Tibial nerve (tissue), 4 donors: ENCODE data around the gene U2AF1L4. TPM values are rescaled to one million over a fixed set of nuclear protein-coding genes. Genes with fewer than 3 reads are reported as not detected.
A peak's percentile ranks its signal among the peaks of the same experiment; 100 is the strongest.

Experiments
- DNase-seq, 2 donors: peaks; one replicate each; pipeline ENCODE4 v3.0.0-alpha.2; 2019; ENCODE audit warnings: low spot score in 2 of 2
- H3K27ac ChIP-seq, 4 donors: fragments of 200-600 bp; sonication (generic) in 3 of 4; one replicate each; pipeline ENCODE4 v1.5.1; 2017 to 2019; ENCODE audit warnings: mild to moderate bottlenecking in 1 of 4
- H3K27me3 ChIP-seq, 2 donors: fragments of 200-600 bp; sonication (generic) in 1 of 2; one replicate each; pipeline versions ENCODE4 v1.5.1 to v1.6.0; 2017 to 2019
- H3K36me3 ChIP-seq, 3 donors: fragments of 200-600 bp; sonication (generic); one replicate each; pipeline ENCODE4 v1.5.1; 2018 to 2019
- H3K4me1 ChIP-seq, 4 donors: fragments of 200-600 bp; sonication (generic) in 3 of 4; one replicate each; pipeline ENCODE4 v1.5.1; 2017 to 2019
- H3K4me3 ChIP-seq, 4 donors: fragments of 200-600 bp; sonication (generic) in 3 of 4; one replicate each; pipeline ENCODE4 v1.5.1; 2017 to 2019; ENCODE audit warnings: mild to moderate bottlenecking in 1 of 4, moderate library complexity in 1 of 4
- H3K9me3 ChIP-seq, 4 donors: fragments of 200-600 bp; sonication (generic) in 3 of 4; one replicate each; pipeline ENCODE4 v1.5.1; 2017 to 2019
- CTCF ChIP-seq, 5 experiments: fragments of 200-600 bp in 3 of 5; fragments of 450-650 bp in 2 of 5; sonication (generic) in 3 of 5; IDR thresholded peaks; one replicate each; pipeline ENCODE4 v1.5.1; 2016 to 2019; ENCODE audit warnings: antibody characterized with exemption in 5 of 5, mild to moderate bottlenecking in 3 of 5, moderate library complexity in 2 of 5
- EP300 ChIP-seq, 2 donors: sonication (generic); formaldehyde crosslinking; IDR thresholded peaks; one replicate each; pipeline ENCODE4 v1.6.1; 2017; ENCODE audit warnings: antibody characterized with exemption in 2 of 2, mild to moderate bottlenecking in 1 of 2
- POLR2A ChIP-seq, 2 donors: fragments of 450-650 bp; IDR thresholded peaks; one replicate each; pipeline ENCODE4 v1.6.1; 2017; ENCODE audit warnings: antibody characterized with exemption in 2 of 2, mild to moderate bottlenecking in 2 of 2, moderate library complexity in 2 of 2
- WGBS, 2 donors: methylation state at CpG; one replicate each; pipeline ENCODE4 v1.1.5; 2018; 5-methylcytosine and 5-hydroxymethylcytosine counted together
- total RNA-seq, 4 donors: library from RNA; depleted of rRNA; stranded (reverse); fragments of >200 nt; gene quantifications; one replicate each; pipeline ENCODE4 v1.1.0, GENCODE V29; 2016

The U2AF1L4 gene
- total RNA-seq, 4 donors from 2014 or later, result 17.8 to 51.1 (median 43.2) TPM

- TF ChIP-seq POLR2A (IDR thresholded peaks at IDR 0.05) (no peak), EP300 (IDR thresholded peaks at IDR 0.05) (no peak)
- peak overlapping the region; percentile 80 to 94 (median 82) for H3K27ac ChIP-seq
- peak overlapping the region; percentile 64 to 95 (median 83) for H3K4me3 ChIP-seq
- H3K9me3 ChIP-seq, result no peaks in the 10 kb centered on the region
- H3K36me3 ChIP-seq, result peaks cover 0 to 40% (median 18%) of the 10 kb centered on the region in 3 donors
- 1 to 4% methylated on average over 19 to 26 of the region's 42 CpGs for WGBS, 2 donors
- H3K27me3 ChIP-seq, result no peaks in the 10 kb centered on the region
- H3K4me1 ChIP-seq, result peaks cover 0 to 46% (median 23%) of the 10 kb centered on the region in 4 donors
- DNase-seq, result no peak
Measured at GRCh38 chr19:35718345-35719041, 26.7 kb downstream of the U2AF1L4 start.

GRCh38 chr19:35717665-35718344 is 27.4 kb downstream of the U2AF1L4 start, which contains the start of gene KMT2B:
KMT2B (plus strand) TSS chr19:35718003; CDS start chr19:35718019, 16 bp downstream.
- DNase-seq, result peak in 1 of 2 donors; percentile 70
- Histone ChIP-seq H3K36me3 (peaks cover 0 to 33% (median 11%) of the 10 kb centered on the region in 3 donors), H3K9me3 (no peaks in the 10 kb centered on the region), H3K27me3 (no peaks in the 10 kb centered on the region), H3K27ac (peak within 1 kb of the TSS; percentile 88 to 94 (median 90)), H3K4me3 (peak within 1 kb of the TSS; percentile 64 to 95 (median 83)), H3K4me1 (peaks cover 0 to 46% (median 23%) of the 10 kb centered on the region in 4 donors)
- WGBS, 2 donors, result 0 to 1% methylated on average over 26 to 37 of the region's 109 CpGs
- peak in 1 of 2 donors; percentile 22 for TF ChIP-seq EP300 (IDR thresholded peaks at IDR 0.05)
- peak in 1 of 2 donors; percentile 11 for TF ChIP-seq POLR2A (IDR thresholded peaks at IDR 0.05)
- TF ChIP-seq CTCF (IDR thresholded peaks at IDR 0.05), result no peak

GRCh38 chr19:35716801-35717664 is 28.2 kb downstream of the U2AF1L4 start:
- peak; percentile 89 to 92 for DNase-seq
- peaks cover 0 to 25% (median 5%) of the 10 kb centered on the region in 3 donors for H3K36me3 ChIP-seq
- H3K4me3 ChIP-seq, result peak overlapping the region; percentile 57 to 95 (median 79)
- H3K27ac ChIP-seq, result peak overlapping the region; percentile 88 to 94 (median 90)
- H3K9me3 ChIP-seq, result no peaks in the 10 kb centered on the region
- no peaks in the 10 kb centered on the region for H3K27me3 ChIP-seq
- 1% methylated on average over 48 to 51 of the region's 77 CpGs for WGBS, 2 donors
- peak in 1 of 2 donors; percentile 30 for TF ChIP-seq POLR2A (IDR thresholded peaks at IDR 0.05)
- peak; percentile 80 to 97 (median 89) for TF ChIP-seq CTCF (IDR thresholded peaks at IDR 0.05)
- peak in 1 of 2 donors; percentile 65 for TF ChIP-seq EP300 (IDR thresholded peaks at IDR 0.05)
- H3K4me1 ChIP-seq, result peaks cover 0 to 46% (median 23%) of the 10 kb centered on the region in 4 donors

GRCh38 chr19:35715981-35716800 is 29.0 kb downstream of the U2AF1L4 start:
- peaks cover 0 to 17% (median 0%) of the 10 kb centered on the region in 3 donors for H3K36me3 ChIP-seq
- peak overlapping the region; percentile 57 to 95 (median 79) for H3K4me3 ChIP-seq
- DNase-seq, result no peak
- TF ChIP-seq CTCF (IDR thresholded peaks at IDR 0.05) (no peak), EP300 (IDR thresholded peaks at IDR 0.05) (no peak), POLR2A (IDR thresholded peaks at IDR 0.05) (no peak)
- WGBS, 2 donors, result 4 to 5% methylated on average over 49 to 52 of the region's 52 CpGs
- no peaks in the 10 kb centered on the region for H3K27me3 ChIP-seq
- H3K4me1 ChIP-seq, result peaks cover 0 to 42% (median 23%) of the 10 kb centered on the region in 4 donors
- peak overlapping the region; percentile 88 to 94 (median 90) for H3K27ac ChIP-seq
- H3K9me3 ChIP-seq, result no peaks in the 10 kb centered on the region
